Measurements from ENCODE around the gene PHLPP1.

DNA sequence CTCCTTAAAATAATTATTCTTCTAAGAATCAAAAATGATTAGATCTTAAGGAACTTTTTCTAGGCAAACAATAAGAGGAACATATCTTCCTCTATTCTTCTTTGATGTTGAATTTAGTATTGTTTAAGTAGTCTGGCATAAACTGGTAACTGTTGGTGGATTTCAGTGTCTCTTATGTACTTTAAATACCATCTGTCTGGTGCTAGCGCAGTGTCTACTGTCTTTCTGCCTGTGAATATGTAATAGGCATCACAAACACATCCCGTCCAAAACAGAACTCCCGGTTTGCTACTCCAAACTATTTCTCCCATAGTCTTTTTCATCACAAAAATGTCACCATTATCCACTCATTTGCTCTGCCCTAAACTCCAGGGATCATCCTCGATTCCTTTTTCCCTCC is 281.7 kb downstream of the PHLPP1 start:
- TF ChIP-seq, protein P1, sequence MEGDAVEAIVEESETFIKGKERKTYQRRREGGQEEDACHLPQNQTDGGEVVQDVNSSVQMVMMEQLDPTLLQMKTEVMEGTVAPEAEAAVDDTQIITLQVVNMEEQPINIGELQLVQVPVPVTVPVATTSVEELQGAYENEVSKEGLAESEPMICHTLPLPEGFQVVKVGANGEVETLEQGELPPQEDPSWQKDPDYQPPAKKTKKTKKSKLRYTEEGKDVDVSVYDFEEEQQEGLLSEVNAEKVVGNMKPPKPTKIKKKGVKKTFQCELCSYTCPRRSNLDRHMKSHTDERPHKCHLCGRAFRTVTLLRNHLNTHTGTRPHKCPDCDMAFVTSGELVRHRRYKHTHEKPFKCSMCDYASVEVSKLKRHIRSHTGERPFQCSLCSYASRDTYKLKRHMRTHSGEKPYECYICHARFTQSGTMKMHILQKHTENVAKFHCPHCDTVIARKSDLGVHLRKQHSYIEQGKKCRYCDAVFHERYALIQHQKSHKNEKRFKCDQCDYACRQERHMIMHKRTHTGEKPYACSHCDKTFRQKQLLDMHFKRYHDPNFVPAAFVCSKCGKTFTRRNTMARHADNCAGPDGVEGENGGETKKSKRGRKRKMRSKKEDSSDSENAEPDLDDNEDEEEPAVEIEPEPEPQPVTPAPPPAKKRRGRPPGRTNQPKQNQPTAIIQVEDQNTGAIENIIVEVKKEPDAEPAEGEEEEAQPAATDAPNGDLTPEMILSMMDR (IDR thresholded peaks at IDR 0.05): no peak
- TF ChIP-seq ZFX (IDR thresholded peaks at IDR 0.05; ENCODE audit: borderline replicate concordance): no peak

Measured in 22Rv1 (cell line).